ENCODE data around the gene NFATC3. TPM values are rescaled to one million over a fixed set of nuclear protein-coding genes. Genes with fewer than 3 reads are reported as not detected.
"Not testable (repeated sequence)": the region's sequence is repeated elsewhere in the genome, so short reads cannot be mapped to it uniquely, and the experiment has no call there.

NFATC3 gene
- total RNA-seq, 1 experiment from 2014 or later, result 4.6 TPM

GRCh38 chr16:68126395-68126794 lies 41.2 kb downstream of the NFATC3 start:
- Histone ChIP-seq H3K36me3 (no peaks in the 10 kb centered on the region), H3K4me3 (no peak overlapping the region), H3K9me3 (no peaks in the 10 kb centered on the region), H3K27me3 (no peaks in the 10 kb centered on the region)
- no peak for DNase-seq

- DNase-seq, result no peak
These were observed 43.6 kb downstream of the NFATC3 start for GRCh38 chr16:68128577-68129305.

GRCh38 chr16:68130520-68130919 lies 45.4 kb downstream of the NFATC3 start:
- no peak for DNase-seq
- Histone ChIP-seq H3K36me3 (no peaks in the 10 kb centered on the region), H3K9me3 (no peaks in the 10 kb centered on the region), H3K27me3 (no peaks in the 10 kb centered on the region), H3K4me3 (no peak overlapping the region)

More at GRCh38 chr16:68128577-68129305, 43.6 kb downstream of the NFATC3 start:
- no peaks in the 10 kb centered on the region for H3K9me3 ChIP-seq
- H3K36me3 ChIP-seq, result no peaks in the 10 kb centered on the region
- H3K27me3 ChIP-seq, result no peaks in the 10 kb centered on the region
- H3K4me3 ChIP-seq, result no peak overlapping the region

- Histone ChIP-seq H3K27me3 (no peaks in the 10 kb centered on the region), H3K9me3 (no peaks in the 10 kb centered on the region), H3K4me3 (no peak overlapping the region), H3K36me3 (no peaks in the 10 kb centered on the region)
- DNase-seq, result no peak
These were observed 46.9 kb downstream of the NFATC3 start for GRCh38 chr16:68131813-68132706.

GRCh38 chr16:68133000-68133399 lies 47.8 kb downstream of the NFATC3 start:
- not testable (repeated sequence) for H3K9me3 ChIP-seq, DNase-seq, H3K27me3 ChIP-seq, H3K36me3 ChIP-seq, H3K4me3 ChIP-seq

GRCh38 chr16:68134644-68135043 lies 49.5 kb downstream of the NFATC3 start:
- no peak for DNase-seq
- no peaks in the 10 kb centered on the region for H3K36me3 ChIP-seq

GRCh38 chr16:68136515-68136914 lies 51.3 kb downstream of the NFATC3 start:
- Histone ChIP-seq H3K27me3 (no peaks in the 10 kb centered on the region), H3K9me3 (no peaks in the 10 kb centered on the region), H3K36me3 (no peaks in the 10 kb centered on the region), H3K4me3 (no peak overlapping the region)
- no peak for DNase-seq

More at GRCh38 chr16:68134644-68135043, 49.5 kb downstream of the NFATC3 start:
- Histone ChIP-seq H3K4me3 (no peak overlapping the region), H3K27me3 (no peaks in the 10 kb centered on the region), H3K9me3 (no peaks in the 10 kb centered on the region)

- H3K36me3 ChIP-seq, result no peaks in the 10 kb centered on the region
- no peaks in the 10 kb centered on the region for H3K27me3 ChIP-seq
- no peaks in the 10 kb centered on the region for H3K9me3 ChIP-seq
- H3K4me3 ChIP-seq, result no peak overlapping the region
- no peak for DNase-seq
These were observed 58.8 kb downstream of the NFATC3 start for GRCh38 chr16:68144008-68144407.

GRCh38 chr16:68146585-68146984 lies 61.4 kb downstream of the NFATC3 start:
- DNase-seq, result no peak
- H3K4me3 ChIP-seq, result no peak overlapping the region
- no peaks in the 10 kb centered on the region for H3K36me3 ChIP-seq
- no peaks in the 10 kb centered on the region for H3K27me3 ChIP-seq
- no peaks in the 10 kb centered on the region for H3K9me3 ChIP-seq

GRCh38 chr16:68147444-68147843 lies 62.3 kb downstream of the NFATC3 start:
- H3K4me3 ChIP-seq, result no peak overlapping the region
- DNase-seq, result no peak
- H3K9me3 ChIP-seq, result no peaks in the 10 kb centered on the region
- no peaks in the 10 kb centered on the region for H3K27me3 ChIP-seq
- H3K36me3 ChIP-seq, result no peaks in the 10 kb centered on the region

GRCh38 chr16:68149596-68149995 lies 64.4 kb downstream of the NFATC3 start:
- H3K4me3 ChIP-seq, result no peak overlapping the region
- no peaks in the 10 kb centered on the region for H3K9me3 ChIP-seq
- no peaks in the 10 kb centered on the region for H3K27me3 ChIP-seq
- no peak for DNase-seq
- H3K36me3 ChIP-seq, result no peaks in the 10 kb centered on the region

- H3K9me3 ChIP-seq, result no peaks in the 10 kb centered on the region
- DNase-seq, result no peak
- no peaks in the 10 kb centered on the region for H3K36me3 ChIP-seq
- H3K4me3 ChIP-seq, result no peak overlapping the region
- no peaks in the 10 kb centered on the region for H3K27me3 ChIP-seq
These were observed 70.3 kb downstream of the NFATC3 start for GRCh38 chr16:68155425-68155824.

- no peaks in the 10 kb centered on the region for H3K9me3 ChIP-seq
- H3K27me3 ChIP-seq, result no peaks in the 10 kb centered on the region
- no peaks in the 10 kb centered on the region for H3K36me3 ChIP-seq
- no peak for DNase-seq
- no peak overlapping the region for H3K4me3 ChIP-seq
These were observed 77.2 kb downstream of the NFATC3 start for GRCh38 chr16:68162413-68162812.

GRCh38 chr16:68163275-68163674 lies 78.1 kb downstream of the NFATC3 start:
- H3K36me3 ChIP-seq, H3K9me3 ChIP-seq, H3K4me3 ChIP-seq, H3K27me3 ChIP-seq, DNase-seq: not testable (repeated sequence)

- H3K36me3 ChIP-seq, result no peaks in the 10 kb centered on the region
- no peaks in the 10 kb centered on the region for H3K9me3 ChIP-seq
- DNase-seq, result no peak
- H3K4me3 ChIP-seq, result no peak overlapping the region
- H3K27me3 ChIP-seq, result no peaks in the 10 kb centered on the region
These were observed 81.1 kb downstream of the NFATC3 start for GRCh38 chr16:68166264-68166663.

GRCh38 chr16:68179196-68179795 lies 94.1 kb downstream of the NFATC3 start:
- Histone ChIP-seq H3K9me3 (no peaks in the 10 kb centered on the region), H3K36me3 (no peaks in the 10 kb centered on the region; the same call in none of the 2 replicates), H3K27me3 (no peaks in the 10 kb centered on the region), H3K4me3 (no peak overlapping the region)
- DNase-seq, result no peak

GRCh38 chr16:68179855-68180254 lies 94.7 kb downstream of the NFATC3 start:
- Histone ChIP-seq H3K4me3 (no peak overlapping the region), H3K27me3 (no peaks in the 10 kb centered on the region), H3K9me3 (no peaks in the 10 kb centered on the region), H3K36me3 (no peaks in the 10 kb centered on the region; the same call in none of the 2 replicates)
- no peak for DNase-seq
